ENCODE data around the gene IL10RA. TPM values are rescaled to one million over a fixed set of nuclear protein-coding genes. Genes with fewer than 3 reads are reported as not detected.

The IL10RA gene
- total and polyA plus RNA-seq, 2 of the 4 experiments (the other 2 are of a cell fraction), result 0.12 TPM; not detected in 1

- Histone ChIP-seq H3K14ac (replicated peaks; ENCODE audit: low read depth, low read length) (no peak overlapping the region), H3K36me3 (ENCODE audit: control insufficient read depth, insufficient read depth, low read length) (no peaks in the 10 kb centered on the region), H3K9me3 (ENCODE audit: control insufficient read depth, insufficient read depth, low read length) (no peaks in the 10 kb centered on the region), H4K5ac (ENCODE audit: low read depth, low read length) (no peak overlapping the region), H2BK20ac (ENCODE audit: low read depth, low read length) (no peak overlapping the region), H3K4me2 (ENCODE audit: low read depth, low read length) (no peak overlapping the region), H3K9me1 (ENCODE audit: insufficient read depth, low read length) (no peaks in the 10 kb centered on the region), H3K27ac (ENCODE audit: insufficient read depth, low read length) (no peak overlapping the region), H4K20me1 (ENCODE audit: insufficient read depth, low read length) (no peaks in the 10 kb centered on the region), H2AK9ac (replicated peaks; ENCODE audit: low read depth, low read length, poor library complexity) (no peak overlapping the region), H2AFZ (replicated peaks; ENCODE audit: low read length, poor library complexity) (no peak overlapping the region), H3K4me1 (ENCODE audit: control insufficient read depth, insufficient read depth, low read length) (no peaks in the 10 kb centered on the region), H4K91ac (ENCODE audit: insufficient read depth, low read depth, low read length) (no peak overlapping the region), H3K4me3 (ENCODE audit: insufficient read depth, low read depth, low read length) (no peak overlapping the region), H2BK5ac (ENCODE audit: low read depth, low read length, poor library complexity, severe bottlenecking) (no peak overlapping the region), H3K9ac (ENCODE audit: low read depth, low read length) (no peak overlapping the region), H3K56ac (ENCODE audit: extremely low read depth, insufficient read depth, low read length) (no peak overlapping the region), H3K27me3 (ENCODE audit: control insufficient read depth, insufficient read depth, low read length) (no peaks in the 10 kb centered on the region), H2BK120ac (ENCODE audit: low read depth, low read length) (no peak overlapping the region), H3K18ac (ENCODE audit: low read depth, low read length) (no peak overlapping the region), H3K79me1 (ENCODE audit: low read depth in 1 of 2, low read length in 2 of 2) (no peaks in the 10 kb centered on the region), H4K8ac (ENCODE audit: low read depth in 2 of 2, low read length in 2 of 2) (no peak overlapping the region), H3K23ac (ENCODE audit: low read depth, low read length) (no peak overlapping the region), H3K4ac (ENCODE audit: low read depth, low read length) (no peak overlapping the region), H2BK15ac (ENCODE audit: low read depth, low read length) (no peak overlapping the region), H2AK5ac (ENCODE audit: low read depth, low read length) (no peak overlapping the region)
- no CpG with 5 or more reads among the region's 7 CpGs for WGBS, 2 experiments (ENCODE audit: extremely low coverage in 2 of 2, insufficient read length in 1 of 2)
- BruUV-seq (replicated peaks), result no TSS peak
- ChIA-PET POLR2A (ENCODE audit: unreplicated experiment) (no interaction called here), CTCF (no interaction called here)
- TF ChIP-seq FOS (IDR thresholded peaks at IDR 0.05; ENCODE audit: low read depth, low read length) (no peak), CTCF (conservative IDR thresholded peaks at IDR 0.05; ENCODE audit: low read depth, low read length) (no peak), NFE2L2 (IDR thresholded peaks at IDR 0.05; ENCODE audit: low read depth, low read length) (no peak), POLR2A (IDR thresholded peaks at IDR 0.05; ENCODE audit: low read depth, low read length) (no peak), CEBPB (IDR thresholded peaks at IDR 0.05; ENCODE audit: low read depth, low read length) (no peak)
- dilution Hi-C loops (cut with HindIII; ENCODE audit: low sequenced_read_pairs, unreplicated experiment) (no loop called here), intact Hi-C loops (cut with micrococcal nuclease) (no loop called here), in situ Hi-C loops (cut with MboI; ENCODE audit: low sequenced_read_pairs) (no loop called here)
- ATAC-seq (ENCODE audit: low read depth), result no peak
- DNase-seq, result peak; percentile 1
These were observed 26.0 kb downstream of the IL10RA start for GRCh38 chr11:118012083-118012669.
